GM19035 (cell line): ENCODE data around the gene NAV2.

Source experiments
- ATAC-seq: cut with Tn5 transposase; IDR thresholded peaks from one replicate; pipeline ENCODE4 v1.9.1; 2021; ENCODE audit not compliant: unreplicated experiment

Gene NAV2

DNA sequence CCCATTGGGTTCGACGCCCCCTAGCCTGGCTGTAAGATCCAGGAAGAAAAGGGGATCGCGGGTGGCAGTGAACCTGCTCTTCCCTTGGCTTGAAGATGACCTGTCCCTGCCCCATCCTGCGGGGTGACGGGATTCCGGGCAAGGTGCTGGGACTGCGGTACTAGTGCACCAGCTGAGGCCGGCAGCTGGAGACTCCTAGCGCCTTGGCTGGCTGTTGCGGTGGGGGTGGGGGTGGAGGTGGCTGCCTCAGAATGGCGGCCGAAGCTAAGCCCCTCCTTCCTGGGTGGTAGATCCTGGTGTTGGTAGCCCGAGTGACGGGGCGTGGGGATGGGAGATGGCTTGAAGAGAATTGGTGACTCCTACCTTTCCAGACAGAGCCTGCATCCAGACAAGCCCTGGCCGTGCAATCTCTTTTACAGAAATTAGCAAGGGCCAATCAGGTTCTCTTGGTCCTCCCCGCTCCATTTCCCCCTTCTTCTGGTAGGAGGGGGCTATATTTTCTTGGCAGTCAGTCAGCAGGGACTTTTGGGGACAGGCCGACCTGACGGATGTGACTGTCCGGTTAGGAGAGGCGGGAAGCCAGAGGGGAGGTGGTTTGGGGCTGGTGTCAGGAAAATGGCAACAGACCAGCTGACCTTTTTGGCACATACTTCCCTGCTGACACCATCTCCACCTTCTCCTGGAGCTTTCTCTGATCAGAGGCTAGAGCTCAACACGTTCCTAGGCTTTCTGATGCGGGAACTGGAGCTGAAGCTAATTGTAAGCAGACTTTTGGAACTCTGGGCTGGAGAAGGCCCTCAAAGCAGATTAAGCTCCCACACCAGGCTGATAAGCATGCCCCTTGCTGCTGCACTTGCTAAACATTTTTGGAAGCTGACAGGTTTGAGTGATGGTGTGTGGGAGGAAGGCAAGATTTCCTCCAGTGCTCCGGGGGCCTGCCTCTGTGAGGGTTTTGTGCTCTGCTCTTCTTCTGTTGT, 2.0 kb downstream of the NAV2 start:
- no peak for ATAC-seq

DNA sequence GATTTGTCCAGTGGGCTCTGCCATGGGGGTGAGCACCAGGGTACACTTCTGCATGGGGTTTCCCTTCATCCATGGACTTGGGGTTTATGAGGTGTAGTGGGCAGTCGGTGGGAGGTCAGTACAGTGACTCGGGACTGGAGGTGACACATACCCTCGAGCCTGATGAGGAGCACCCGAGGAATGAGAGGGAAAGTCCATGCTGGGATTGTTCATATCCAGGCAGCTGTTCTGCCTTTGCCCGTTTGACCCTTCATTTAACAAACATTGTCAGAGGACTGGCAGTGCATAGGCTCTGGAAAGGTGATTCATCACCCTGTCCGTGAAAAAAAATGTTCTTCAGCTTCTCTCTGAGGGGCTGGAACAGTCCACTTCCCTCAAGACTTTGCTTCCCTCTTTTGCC, 2.7 kb downstream of the NAV2 start:
- no peak for ATAC-seq

DNA sequence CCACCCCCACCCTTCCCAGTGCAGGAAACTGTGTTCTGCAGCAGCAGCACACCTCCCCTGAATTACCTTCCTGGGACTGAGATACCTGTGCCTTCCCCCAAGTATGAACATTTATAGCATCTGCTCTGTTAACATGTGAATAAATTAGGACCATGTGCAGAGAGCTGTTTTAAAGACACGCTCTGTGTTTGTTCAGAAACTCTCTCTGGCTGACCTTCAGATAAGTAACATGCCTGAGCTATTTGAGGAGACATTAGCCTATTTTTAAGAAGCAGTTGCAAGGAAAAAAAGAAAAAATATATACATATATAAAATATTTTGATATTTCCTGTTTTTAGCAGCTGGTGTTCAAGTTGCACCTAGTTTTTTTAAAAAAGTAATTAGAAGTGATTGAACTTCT, 5.4 kb downstream of the NAV2 start:
- ATAC-seq, result no peak

DNA sequence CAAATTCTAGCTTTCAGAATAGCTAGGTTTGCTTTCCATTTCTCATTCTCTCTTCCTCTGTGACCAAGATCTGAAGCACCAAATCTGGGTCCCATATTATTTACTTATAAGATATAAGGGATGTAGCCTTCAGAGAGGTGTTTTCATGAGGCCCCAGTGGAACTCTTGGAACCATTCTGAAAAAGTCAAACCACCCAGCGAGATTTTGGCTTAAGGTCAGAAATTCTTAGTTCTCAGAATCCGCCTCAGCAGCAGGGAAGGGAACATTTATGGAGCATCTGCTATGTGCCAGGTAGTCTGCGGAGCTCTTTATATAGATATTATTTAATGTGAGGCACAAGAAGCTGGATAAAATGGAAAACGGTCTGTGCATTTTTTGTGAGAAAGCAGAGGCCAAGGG, 6.3 kb downstream of the NAV2 start:
- no peak for ATAC-seq

- no peak for ATAC-seq
Observed at GRCh38 chr11:19719960-19720359, 7.3 kb downstream of the NAV2 start.

DNA sequence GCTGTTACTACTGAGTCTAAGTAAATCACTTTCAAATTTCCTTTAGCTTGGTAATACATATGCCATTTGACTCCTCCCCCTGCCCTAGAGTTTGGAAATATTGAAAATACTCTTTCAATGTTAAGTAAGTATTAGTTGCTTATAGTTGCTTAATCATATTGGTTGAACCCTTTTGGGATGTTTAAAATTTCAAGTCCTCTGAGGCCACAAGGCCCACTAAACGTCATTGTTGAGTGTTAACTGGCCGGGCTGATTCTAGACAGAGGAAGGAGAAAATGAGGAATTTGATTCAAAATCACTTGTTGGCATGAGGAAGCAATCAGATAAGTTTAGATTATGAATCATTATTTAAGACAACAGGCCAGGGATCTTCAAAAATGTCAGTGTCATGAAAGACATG, 8.5 kb downstream of the NAV2 start:
- ATAC-seq, result no peak

GRCh38 chr11:19722702-19723101, 10.1 kb downstream of the NAV2 start:
- no peak for ATAC-seq

- no peak for ATAC-seq
Observed at GRCh38 chr11:19723572-19724342, 11.1 kb downstream of the NAV2 start.

DNA sequence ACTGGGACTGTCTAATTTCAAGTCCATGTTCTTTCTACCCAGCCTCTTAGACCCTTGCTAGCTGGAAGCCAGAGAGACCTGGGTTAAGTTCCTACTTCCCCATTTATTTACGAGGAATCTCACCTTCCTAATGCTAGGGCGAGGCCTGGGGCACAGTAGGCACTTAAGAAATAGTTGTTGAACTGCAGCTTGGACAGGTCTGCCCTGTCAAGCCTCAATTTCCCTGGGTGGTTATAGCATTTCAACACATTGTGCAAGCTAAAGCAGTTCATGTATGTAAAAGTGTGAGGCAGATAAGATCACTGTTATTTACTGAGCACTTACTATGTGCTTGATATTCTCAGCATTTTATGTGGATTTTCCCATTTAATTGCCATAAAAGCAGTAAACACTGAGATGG, 12.1 kb downstream of the NAV2 start:
- ATAC-seq, result no peak

DNA sequence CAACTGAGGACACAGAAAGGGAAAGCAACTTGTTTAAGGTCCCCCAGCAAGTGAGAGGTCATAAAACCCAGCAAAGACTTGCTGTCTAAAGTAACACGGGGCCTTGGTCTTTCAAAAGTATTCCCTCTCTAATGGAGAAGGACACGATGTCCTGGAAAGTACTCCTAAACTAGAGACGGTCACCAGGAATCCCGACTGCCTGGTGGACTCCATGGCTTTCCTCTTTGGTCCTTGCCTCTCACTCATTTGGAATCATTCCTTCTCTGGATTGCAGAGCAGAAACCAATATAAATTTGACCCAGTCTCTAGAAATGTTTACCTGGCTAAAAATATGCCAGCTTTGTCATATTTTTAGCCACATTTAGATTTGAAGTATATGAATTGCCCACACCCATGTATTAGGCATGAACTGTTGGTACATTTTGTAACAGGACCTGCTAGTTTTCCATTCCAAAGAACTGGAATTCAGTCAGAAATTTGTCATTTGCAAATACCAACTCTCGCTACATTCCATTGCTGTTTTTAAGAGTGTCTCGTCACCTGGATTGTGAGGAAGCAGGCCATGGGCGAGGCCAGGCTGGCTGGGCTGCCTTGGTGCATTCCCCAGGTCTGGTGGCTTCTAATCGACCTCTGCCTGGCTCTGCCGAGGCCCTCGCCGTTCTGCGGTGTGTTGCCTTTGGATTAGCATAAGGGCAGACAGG, 12.9 kb downstream of the NAV2 start:
- ATAC-seq, result no peak

DNA sequence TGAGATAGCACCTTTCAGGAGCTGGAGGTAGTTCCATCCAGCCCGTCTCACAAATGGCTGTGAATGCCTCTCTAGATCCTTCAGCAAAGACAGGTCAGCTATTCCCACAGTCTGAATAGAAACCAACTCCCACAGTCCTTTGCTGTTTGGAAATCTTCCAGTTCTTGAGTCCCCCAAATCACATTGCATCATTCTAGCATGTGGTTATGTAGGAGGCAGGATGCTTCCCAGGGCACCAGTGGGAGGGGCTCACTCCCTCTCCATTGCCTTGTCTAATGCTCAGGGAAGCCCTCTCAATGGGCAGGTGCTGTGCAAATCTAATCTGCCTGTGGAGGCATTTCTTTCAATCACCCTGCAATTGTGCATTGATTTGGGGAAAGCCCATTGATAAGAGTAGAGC, 14.6 kb downstream of the NAV2 start:
- ATAC-seq, result no peak

DNA sequence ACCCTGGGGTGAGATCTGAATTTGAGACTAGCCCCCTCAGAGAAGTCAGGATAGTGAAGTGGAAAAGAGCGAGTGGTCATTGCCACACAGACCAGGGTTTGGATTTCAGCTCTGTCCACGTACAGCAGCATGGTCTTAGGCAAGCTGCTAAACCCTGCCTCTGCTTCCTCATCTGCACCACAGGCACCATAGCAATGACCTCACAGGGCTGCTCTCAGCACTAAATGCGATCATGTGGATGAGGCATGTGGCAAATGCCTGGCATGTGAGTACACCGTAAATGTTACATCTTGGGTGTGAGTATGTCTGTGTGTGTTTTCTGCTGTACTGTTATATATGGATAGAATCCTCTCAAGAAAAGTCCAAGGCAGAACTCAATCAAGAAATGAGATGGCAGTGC, 15.8 kb downstream of the NAV2 start:
- no peak for ATAC-seq

DNA sequence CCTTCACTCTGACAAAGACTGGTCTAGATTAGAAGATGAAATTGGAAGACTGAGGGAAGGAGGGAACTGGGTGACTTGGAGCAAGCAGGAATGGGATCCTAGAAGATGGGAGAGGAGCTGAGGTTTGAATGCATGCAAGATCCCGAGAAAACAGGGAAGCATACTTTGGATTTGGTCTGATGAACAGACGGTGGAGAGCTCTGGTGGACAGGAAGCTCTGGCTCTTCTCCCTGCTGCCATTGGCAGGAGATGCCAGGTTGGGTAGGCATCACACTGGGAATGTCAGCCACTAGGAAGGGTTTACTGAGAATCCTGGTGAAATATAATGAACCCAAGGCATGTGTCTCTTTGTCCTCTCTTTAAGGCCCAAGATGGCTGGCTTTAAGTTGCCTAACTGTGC, 16.5 kb downstream of the NAV2 start:
- no peak for ATAC-seq

DNA sequence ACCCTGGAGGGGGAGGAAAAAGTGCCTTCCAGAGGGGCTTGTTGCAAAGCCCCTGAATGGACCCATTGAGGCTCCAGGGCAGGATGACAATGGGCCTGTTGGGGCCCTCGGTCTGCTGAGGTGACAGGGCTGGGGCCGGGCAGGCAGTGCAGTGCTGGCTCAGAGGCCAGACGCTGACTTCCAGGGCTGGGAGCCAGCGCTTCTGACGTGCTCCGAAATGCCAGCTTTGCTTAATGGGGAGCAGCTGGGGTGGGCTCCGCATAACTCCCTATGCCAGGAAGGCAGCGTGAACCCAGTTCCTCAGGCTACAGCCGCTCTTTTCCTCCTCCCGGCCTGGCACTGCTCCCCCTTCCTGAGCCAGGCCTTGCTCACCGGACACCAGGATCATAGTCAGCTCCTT, 17.7 kb downstream of the NAV2 start:
- ATAC-seq, result no peak

- no peak for ATAC-seq
Observed at GRCh38 chr11:19734171-19734570, 21.5 kb downstream of the NAV2 start.

DNA sequence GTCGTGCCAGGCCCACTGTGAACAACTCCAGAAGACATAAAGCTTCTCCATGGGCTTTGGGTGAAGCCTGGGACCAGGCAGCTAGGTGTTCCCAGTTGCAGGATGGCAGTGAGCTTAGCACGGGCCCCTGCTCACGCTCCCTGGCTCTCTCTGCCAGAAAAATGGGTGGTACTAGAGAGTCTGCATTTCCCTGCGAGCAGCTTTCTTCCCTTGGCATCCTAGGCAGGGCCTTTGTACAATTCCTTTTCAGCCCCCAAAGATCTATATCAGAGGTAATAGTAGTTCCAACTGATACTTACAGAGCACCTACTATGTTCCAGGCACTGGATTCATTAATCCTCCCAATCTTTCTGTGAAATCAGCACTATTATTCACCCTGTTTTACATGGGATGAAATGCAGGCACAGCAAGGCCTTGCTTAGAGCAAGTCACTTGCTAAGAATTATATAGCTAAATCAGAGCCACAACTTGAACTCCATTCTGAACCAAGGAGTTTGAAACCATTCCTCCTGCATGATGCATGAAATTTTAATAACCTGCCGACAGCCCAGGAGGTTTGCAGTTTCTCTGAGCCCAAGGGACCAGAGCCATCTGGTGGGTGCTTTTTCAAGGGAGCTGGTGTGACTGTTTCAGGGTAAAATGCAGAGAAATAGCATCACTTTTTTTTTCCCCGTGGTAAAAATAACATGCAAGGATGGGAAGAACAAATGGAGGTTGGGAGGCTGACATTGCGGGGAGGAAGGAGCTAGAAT, 22.7 kb downstream of the NAV2 start:
- ATAC-seq, result no peak

GRCh38 chr11:19735909-19736498, 23.4 kb downstream of the NAV2 start:
- no peak for ATAC-seq

- ATAC-seq, result no peak
Observed at GRCh38 chr11:19736831-19737230, 24.2 kb downstream of the NAV2 start.

GRCh38 chr11:19737575-19737974, 24.9 kb downstream of the NAV2 start:
- ATAC-seq, result no peak

- ATAC-seq, result no peak
Observed at GRCh38 chr11:19738124-19738523, 25.5 kb downstream of the NAV2 start.
